A549 treated with Mapracorat at 1 μM for 4 hours (cell line): ENCODE results near the gene ATP6V1C2. TPM values are rescaled to one million over a fixed set of nuclear protein-coding genes. Genes with fewer than 3 reads are reported as not detected.

Experiments used
- total RNA-seq: library from RNA; stranded (reverse); fragments of 200-300 nt; extraction: Qiagen RNA extraction; gene quantifications from 5 replicates; pipeline ENCODE4 v1.2.3, GENCODE V29; 2022

The ATP6V1C2 gene
- total RNA-seq, result 0.14 to 0.30 TPM (median 0.22 TPM) in 5 replicates

GRCh38 chr2:10721396-10722251, at the start of gene ATP6V1C2:
ATP6V1C2 (plus strand) TSS chr2:10721630; CDS start chr2:10722850, 1,220 bp downstream.

GRCh38 chr2:10812362-10813162, 91.1 kb downstream of the ATP6V1C2 start, which contains the start of gene PDIA6:
PDIA6 (minus strand) TSS chr2:10812785; CDS start chr2:10812696, 89 bp downstream.

Other genes with a start within 250 kb of the ATP6V1C2 start
- gene NOL10, start 31.7 kb upstream of the ATP6V1C2 start, total RNA-seq, result 38.1 to 49.0 TPM (median 41.1 TPM) in 5 replicates
- gene PDIA6, start 91.2 kb downstream of the ATP6V1C2 start, total RNA-seq, result 308 to 361 TPM (median 353 TPM) in 5 replicates
- gene KCNF1, start 190.3 kb downstream of the ATP6V1C2 start, total RNA-seq, result 20.6 to 47.2 TPM (median 36.0 TPM) in 5 replicates